IMR-90 (cell line): ENCODE data around the gene SPTLC2. TPM values are rescaled to one million over a fixed set of nuclear protein-coding genes. Genes with fewer than 3 reads are reported as not detected.

Experiments
- ATAC-seq: fragments of 200-7000 bp; cut with Tn5 transposase; 2 replicates; pipeline ENCODE4 v1.9.1; 2020; ENCODE audit warnings: low read depth, mild to moderate bottlenecking, moderate library complexity
- BruUV-seq: library from RNA; stranded (reverse); fragments of 400-500 nt; replicated peaks from 2 replicates; lab custom pipeline; 2021; lab: Mats Ljungman, UMichigan
- CTCF ChIA-PET: fragments of 300-600 bp; formaldehyde crosslinking; extraction: SDS; loops from one replicate; lab custom pipeline; 2021; ENCODE audit warnings: antibody characterized with exemption; lab: Yijun Ruan, JAX
- POLR2A ChIA-PET: fragments of 300-600 bp; sonication (Branson Sonifier 250); formaldehyde crosslinking; loops from one replicate; lab custom pipeline; 2022; ENCODE audit warnings: antibody characterized with exemption; ENCODE audit not compliant: unreplicated experiment; lab: Charles Lee
- DNase-seq: peaks from one replicate; pipeline ENCODE4 v3.0.0; 2013
- H2AFZ ChIP-seq: replicated peaks from 2 replicates; pipeline ENCODE3; 2013; ENCODE audit warnings: low read length, mild to moderate bottlenecking; ENCODE audit not compliant: poor library complexity
- H2AK5ac ChIP-seq: 2 replicates; pipeline ENCODE4 v1.6.1; 2013; ENCODE audit warnings: low read depth, low read length, inconsistent platforms
- H2AK9ac ChIP-seq: replicated peaks from 2 replicates; pipeline ENCODE3; 2013; ENCODE audit warnings: mild to moderate bottlenecking, low read depth, low read length, moderate library complexity; ENCODE audit not compliant: poor library complexity
- H2BK120ac ChIP-seq: 2 replicates; pipeline ENCODE4 v1.6.1; 2013; ENCODE audit warnings: low read depth, low read length, inconsistent platforms
- H2BK15ac ChIP-seq: 3 replicates; pipeline ENCODE4 v1.6.1; 2013; ENCODE audit warnings: low read depth, low read length, inconsistent platforms
- H2BK20ac ChIP-seq: 2 replicates; pipeline ENCODE4 v1.6.1; 2013; ENCODE audit warnings: low read depth, mild to moderate bottlenecking, inconsistent platforms, low read length, moderate library complexity
- H2BK5ac ChIP-seq: 2 replicates; pipeline ENCODE4 v1.6.1; 2013; ENCODE audit warnings: mild to moderate bottlenecking, low read depth, low read length, inconsistent platforms; ENCODE audit not compliant: poor library complexity, severe bottlenecking
- H3K14ac ChIP-seq: replicated peaks from 2 replicates; pipeline ENCODE4 v1.6.1; 2013; ENCODE audit warnings: low read depth, low read length, inconsistent platforms
- H3K18ac ChIP-seq: 2 replicates; pipeline ENCODE4 v1.6.1; 2013; ENCODE audit warnings: low read depth, low read length, control low read depth
- H3K23ac ChIP-seq: 2 replicates; pipeline ENCODE4 v1.6.1; 2013; ENCODE audit warnings: low read depth, low read length, inconsistent platforms
- H3K27ac ChIP-seq: 2 replicates; pipeline ENCODE4 v1.5.1; 2013; ENCODE audit warnings: mild to moderate bottlenecking, control low read depth, low read length; ENCODE audit not compliant: insufficient read depth
- H3K27me3 ChIP-seq: 2 replicates; pipeline ENCODE4 v1.6.1; 2013; ENCODE audit warnings: low read length; ENCODE audit not compliant: control insufficient read depth, insufficient read depth
- H3K36me3 ChIP-seq: 2 replicates; pipeline ENCODE4 v1.6.1; 2013; ENCODE audit warnings: low read length, mixed read lengths; ENCODE audit not compliant: control insufficient read depth, insufficient read depth
- H3K4ac ChIP-seq: 2 replicates; pipeline ENCODE4 v1.6.1; 2013; ENCODE audit warnings: low read depth, low read length, inconsistent platforms
- H3K4me1 ChIP-seq: 2 replicates; pipeline ENCODE4 v1.6.1; 2013; ENCODE audit warnings: low read length, mixed read lengths; ENCODE audit not compliant: control insufficient read depth, insufficient read depth
- H3K4me2 ChIP-seq: 2 replicates; pipeline ENCODE4 v1.6.1; 2013; ENCODE audit warnings: low read depth, mild to moderate bottlenecking, control low read depth, low read length, moderate library complexity
- H3K4me3 ChIP-seq: 2 replicates; pipeline ENCODE4 v1.5.1; 2013; ENCODE audit warnings: low read depth, mild to moderate bottlenecking, control low read depth, low read length, moderate library complexity; ENCODE audit not compliant: insufficient read depth
- H3K56ac ChIP-seq: 2 replicates; pipeline ENCODE4 v1.6.1; 2013; ENCODE audit warnings: low read length, inconsistent platforms; ENCODE audit not compliant: insufficient read depth; ENCODE audit errors: extremely low read depth
- H3K79me1 ChIP-seq, 2 experiments: 2 replicates each; pipeline ENCODE4 v1.6.1; 2013; ENCODE audit warnings: low read length in 2 of 2, inconsistent platforms in 1 of 2, low read depth in 1 of 2
- H3K9ac ChIP-seq: 2 replicates; pipeline ENCODE4 v1.6.1; 2013; ENCODE audit warnings: low read depth, low read length, control low read depth
- H3K9me1 ChIP-seq: 2 replicates; pipeline ENCODE4 v1.6.1; 2013; ENCODE audit warnings: low read length, inconsistent platforms; ENCODE audit not compliant: insufficient read depth
- H3K9me3 ChIP-seq: 2 replicates; pipeline ENCODE4 v1.6.1; 2013; ENCODE audit warnings: low read length; ENCODE audit not compliant: control insufficient read depth, insufficient read depth
- H4K20me1 ChIP-seq: 2 replicates; pipeline ENCODE4 v1.6.1; 2013; ENCODE audit warnings: low read length, inconsistent platforms; ENCODE audit not compliant: insufficient read depth
- H4K5ac ChIP-seq: 2 replicates; pipeline ENCODE4 v1.6.1; 2013; ENCODE audit warnings: mild to moderate bottlenecking, low read depth, low read length, control low read depth
- H4K8ac ChIP-seq, 2 experiments: 2 replicates each; pipeline ENCODE4 v1.6.1; 2013; ENCODE audit warnings: low read depth in 2 of 2, low read length in 2 of 2, control low read depth in 1 of 2, inconsistent platforms in 1 of 2
- H4K91ac ChIP-seq: 2 replicates; pipeline ENCODE4 v1.6.1; 2013; ENCODE audit warnings: low read depth, low read length, inconsistent platforms; ENCODE audit not compliant: insufficient read depth
- CEBPB ChIP-seq: IDR thresholded peaks from 2 replicates; pipeline ENCODE4 v1.6.1; 2012; ENCODE audit warnings: low read depth, low read length, improper control_type of control experiment
- MAZ ChIP-seq: IDR thresholded peaks from 2 replicates; pipeline ENCODE4 v1.6.1; 2012; ENCODE audit warnings: low read depth, mild to moderate bottlenecking, low read length, improper control_type of control experiment, moderate library complexity, borderline replicate concordance
- RCOR1 ChIP-seq: IDR thresholded peaks from 2 replicates; pipeline ENCODE4 v1.6.1; 2012; ENCODE audit warnings: mild to moderate bottlenecking, low read length, improper control_type of control experiment; ENCODE audit not compliant: insufficient replicate concordance
- RFX5 ChIP-seq: IDR thresholded peaks from 2 replicates; pipeline ENCODE4 v1.8.0; 2012; ENCODE audit warnings: low read depth, mild to moderate bottlenecking, low read length, moderate library complexity
- SMC3 ChIP-seq: fragments of 150-350 bp; IDR thresholded peaks from 2 replicates; pipeline ENCODE4 v1.6.1; 2016; ENCODE audit warnings: low read depth, mild to moderate bottlenecking, antibody characterized with exemption, low read length, moderate library complexity
- WGBS, 2 experiments: methylation state at CpG; one replicate each; pipeline versions ENCODE4 v1.1.5 to v1.1.7; 2013; ENCODE audit warnings: missing lambda C conversion rate in 2 of 2; ENCODE audit not compliant: insufficient read length in 1 of 2; ENCODE audit errors: extremely low coverage in 2 of 2; 5-methylcytosine and 5-hydroxymethylcytosine counted together
- dilution Hi-C: fragments of 300-500 bp; cut with HindIII; formaldehyde crosslinking; loops from one replicate; pipeline ENCODE4 v1.14.3; 2018; ENCODE audit warnings: low sequenced_read_pairs; ENCODE audit not compliant: unreplicated experiment
- in situ Hi-C: fragments of 300-500 bp; cut with MboI; formaldehyde crosslinking; loops from 3 replicates; pipeline ENCODE4 v1.14.3; 2019; ENCODE audit warnings: low sequenced_read_pairs, inconsistent platforms, mixed read lengths
- intact Hi-C: fragments of 100-400 bp; cut with micrococcal nuclease; formaldehyde crosslinking; loops from 2 replicates; pipeline ENCODE4 v1.10.0; 2022
- polyA plus RNA-seq, 3 experiments: library from polyadenylated mRNA; depleted of rRNA; stranded (reverse); fragments of >200 nt; gene quantifications; 2 replicates each; pipeline ENCODE4 v1.2.3, GENCODE V29; 2012; ENCODE audit warnings: low replicate concordance in 1 of 3
- total RNA-seq: library from RNA; depleted of rRNA; stranded (reverse); fragments of >200 nt; gene quantifications from 2 replicates; pipeline ENCODE4 v1.2.3, GENCODE V29; 2012

The SPTLC2 gene
- total and polyA plus RNA-seq, 2 of the 4 experiments (the other 2 are of a cell fraction): 22.6 to 68.3 TPM

GRCh38 chr14:77509366-77509765 lies 107.1 kb downstream of the SPTLC2 start:
- TF ChIP-seq MAZ (no peak), SMC3 (no peak), RFX5 (no peak), RCOR1 (no peak), CEBPB (no peak)
- intact Hi-C loops (no loop called here), dilution Hi-C loops (no loop called here), in situ Hi-C loops (no loop called here)
- Histone ChIP-seq H4K91ac (no peak overlapping the region), H4K5ac (no peak overlapping the region), H3K14ac (no peak overlapping the region), H3K27ac (no peak overlapping the region), H4K8ac (no peak overlapping the region), H3K9me1 (peaks cover 6% of the 10 kb centered on the region; the same call in 1 of the 2 replicates), H2BK5ac (no peak overlapping the region), H2BK15ac (no peak overlapping the region), H3K4me3 (no peak overlapping the region), H3K23ac (no peak overlapping the region), H3K4ac (no peak overlapping the region), H3K4me1 (peaks cover 8% of the 10 kb centered on the region), H3K9me3 (no peaks in the 10 kb centered on the region), H3K4me2 (no peak overlapping the region), H2AK9ac (no peak overlapping the region), H3K27me3 (no peaks in the 10 kb centered on the region), H2AFZ (no peak overlapping the region), H3K36me3 (peaks cover 12% of the 10 kb centered on the region), H3K56ac (no peak overlapping the region), H4K20me1 (no peaks in the 10 kb centered on the region), H2BK20ac (no peak overlapping the region), H2BK120ac (no peak overlapping the region), H3K9ac (no peak overlapping the region), H2AK5ac (no peak overlapping the region), H3K18ac (no peak overlapping the region), H3K79me1 (peaks cover 0 to 3% of the 10 kb centered on the region in 2 experiments; a peak in 2 of 4 replicates)
- POLR2A ChIA-PET: no interaction called here
- DNase-seq (no peak), ATAC-seq (no peak)
- BruUV-seq: TSS peak; percentile 11
- CTCF ChIA-PET: interaction anchor here (0.8 kb wide), 1 partner anchor 50 kb away, joined by 3 read pairs; no protein-coding TSS in a partner anchor
- WGBS, 2 experiments: 100% methylated on average over 1 of the region's 4 CpGs; no CpG with 5 or more reads in 1 of the 2 experiments
